ENCODE measurements around the gene PTPRK. TPM values are rescaled to one million over a fixed set of nuclear protein-coding genes. Genes with fewer than 3 reads are reported as not detected.

Gene PTPRK
- total and polyA plus RNA-seq, 2 of the 13 experiments (the other 11 are each of a cell fraction or from before 2014, with no cell fraction given), result 43.6 to 98.3 TPM

DNA sequence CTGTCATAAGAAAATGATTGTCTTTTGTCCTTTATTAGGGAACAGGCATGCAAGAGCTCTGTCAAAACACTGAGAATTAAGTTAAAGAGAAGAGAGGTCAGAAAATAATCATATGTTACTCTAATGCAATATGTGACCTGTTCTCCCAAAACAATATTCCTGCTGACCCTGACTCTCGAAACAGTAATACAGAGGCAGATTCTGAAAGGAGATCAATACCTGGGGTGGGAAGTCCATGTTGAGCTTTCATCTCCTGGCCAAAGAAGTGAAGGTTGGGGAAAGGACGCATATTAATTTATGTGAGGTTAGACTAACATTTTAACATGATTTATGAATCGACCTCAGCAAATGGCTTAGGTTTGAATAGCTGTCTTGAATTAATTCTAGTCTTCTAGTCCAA lies 243.0 kb downstream of the PTPRK start:
- no peaks in the 10 kb centered on the region for H3K9me3 ChIP-seq (ENCODE audit: low read length)
- intact Hi-C loops (cut with micrococcal nuclease; ENCODE audit: unreplicated experiment), result no loop called here
- no peak overlapping the region for H3K9ac ChIP-seq (ENCODE audit: insufficient read depth, low read depth, low read length)
- H3K4me3 ChIP-seq (replicated peaks in 1 of 3; ENCODE audit: insufficient read depth in 1 of 3, low read depth in 2 of 3, low read length in 3 of 3), result no peak overlapping the region
- DNase-seq (ENCODE audit: low spot score), result no peak
- H3K27ac ChIP-seq (ENCODE audit: extremely low read length, insufficient read depth, low read length), result peak overlapping the region; percentile 24
- H3K79me2 ChIP-seq (ENCODE audit: insufficient read depth, low read length), result no peaks in the 10 kb centered on the region
- H3K4me2 ChIP-seq (ENCODE audit: low read depth, low read length), result no peak overlapping the region
- peaks cover 24% of the 10 kb centered on the region for H3K4me1 ChIP-seq (ENCODE audit: insufficient read depth, low read length)
- 87% methylated on average over 3 of the region's 3 CpGs for WGBS (ENCODE audit: low lambda C conversion rate)
- H2AFZ ChIP-seq (ENCODE audit: low read length), result no peak overlapping the region
- no TSS peak for BruUV-seq (replicated peaks)
- H4K20me1 ChIP-seq (ENCODE audit: insufficient read depth, low read length), result peaks cover 7% of the 10 kb centered on the region; the same call in 1 of the 2 replicates
- ChIA-PET POLR2A (no interaction called here), CTCF (ENCODE audit: low intra/inter-chr PET ratio, low total read pairs) (no interaction called here)
- no peak for FAIRE-seq
- no peaks in the 10 kb centered on the region for H3K27me3 ChIP-seq (ENCODE audit: control insufficient read depth in 1 of 2, insufficient read depth in 2 of 2, low read length in 2 of 2)
- in situ Hi-C loops (cut with HindIII; ENCODE audit: extremely low pct_ligation_motif_present, low pct_unique_long_range_greater_than_20kb), result no loop called here
- ATAC-seq, result peak; percentile 62
- no peaks in the 10 kb centered on the region for H3K36me3 ChIP-seq (replicated peaks in 1 of 2; ENCODE audit: control insufficient read depth in 1 of 2, insufficient read depth in 2 of 2, low read length in 2 of 2)
- TF ChIP-seq NFYC (CRISPR knock-in tag; IDR thresholded peaks at IDR 0.05) (no peak), EEA1 (CRISPR knock-in tag; IDR thresholded peaks at IDR 0.05; ENCODE audit: borderline replicate concordance) (no peak), MTA1 (CRISPR knock-in tag; IDR thresholded peaks at IDR 0.05; ENCODE audit: borderline replicate concordance) (no peak), SKI (IDR thresholded peaks at IDR 0.05; ENCODE audit: partially characterized antibody) (no peak), ZSCAN12 (CRISPR knock-in tag; IDR thresholded peaks at IDR 0.05) (no peak), MEIS2 (CRISPR knock-in tag; IDR thresholded peaks at IDR 0.05) (no peak), GTF3A (CRISPR knock-in tag; conservative IDR thresholded peaks at IDR 0.05) (no peak), EED (CRISPR knock-in tag; IDR thresholded peaks at IDR 0.05) (no peak), TOPORS (CRISPR knock-in tag; IDR thresholded peaks at IDR 0.05) (no peak), ZNF709 (CRISPR knock-in tag; IDR thresholded peaks at IDR 0.05) (no peak), SNAPC2 (CRISPR knock-in tag; IDR thresholded peaks at IDR 0.05) (no peak), SALL1 (CRISPR knock-in tag; IDR thresholded peaks at IDR 0.05) (peak; percentile 75; the same call in 1 of the 2 replicates), GATAD2A (CRISPR knock-in tag; IDR thresholded peaks at IDR 0.05) (0 out of 2 replicates have a peak, but pooled peaks have one; percentile 35), SPEN (CRISPR knock-in tag; IDR thresholded peaks at IDR 0.05; ENCODE audit: low read depth) (no peak), KAT2B (IDR thresholded peaks at IDR 0.05; ENCODE audit: borderline replicate concordance, low read depth, low read length) (no peak), RBM39 (IDR thresholded peaks at IDR 0.05; ENCODE audit: low read depth, low read length, poor library complexity, severe bottlenecking) (no peak)
- TF ChIP-seq, protein P1, sequence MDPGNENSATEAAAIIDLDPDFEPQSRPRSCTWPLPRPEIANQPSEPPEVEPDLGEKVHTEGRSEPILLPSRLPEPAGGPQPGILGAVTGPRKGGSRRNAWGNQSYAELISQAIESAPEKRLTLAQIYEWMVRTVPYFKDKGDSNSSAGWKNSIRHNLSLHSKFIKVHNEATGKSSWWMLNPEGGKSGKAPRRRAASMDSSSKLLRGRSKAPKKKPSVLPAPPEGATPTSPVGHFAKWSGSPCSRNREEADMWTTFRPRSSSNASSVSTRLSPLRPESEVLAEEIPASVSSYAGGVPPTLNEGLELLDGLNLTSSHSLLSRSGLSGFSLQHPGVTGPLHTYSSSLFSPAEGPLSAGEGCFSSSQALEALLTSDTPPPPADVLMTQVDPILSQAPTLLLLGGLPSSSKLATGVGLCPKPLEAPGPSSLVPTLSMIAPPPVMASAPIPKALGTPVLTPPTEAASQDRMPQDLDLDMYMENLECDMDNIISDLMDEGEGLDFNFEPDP (CRISPR knock-in tag; conservative IDR thresholded peaks at IDR 0.05), result no peak
- TF ChIP-seq, protein P2, sequence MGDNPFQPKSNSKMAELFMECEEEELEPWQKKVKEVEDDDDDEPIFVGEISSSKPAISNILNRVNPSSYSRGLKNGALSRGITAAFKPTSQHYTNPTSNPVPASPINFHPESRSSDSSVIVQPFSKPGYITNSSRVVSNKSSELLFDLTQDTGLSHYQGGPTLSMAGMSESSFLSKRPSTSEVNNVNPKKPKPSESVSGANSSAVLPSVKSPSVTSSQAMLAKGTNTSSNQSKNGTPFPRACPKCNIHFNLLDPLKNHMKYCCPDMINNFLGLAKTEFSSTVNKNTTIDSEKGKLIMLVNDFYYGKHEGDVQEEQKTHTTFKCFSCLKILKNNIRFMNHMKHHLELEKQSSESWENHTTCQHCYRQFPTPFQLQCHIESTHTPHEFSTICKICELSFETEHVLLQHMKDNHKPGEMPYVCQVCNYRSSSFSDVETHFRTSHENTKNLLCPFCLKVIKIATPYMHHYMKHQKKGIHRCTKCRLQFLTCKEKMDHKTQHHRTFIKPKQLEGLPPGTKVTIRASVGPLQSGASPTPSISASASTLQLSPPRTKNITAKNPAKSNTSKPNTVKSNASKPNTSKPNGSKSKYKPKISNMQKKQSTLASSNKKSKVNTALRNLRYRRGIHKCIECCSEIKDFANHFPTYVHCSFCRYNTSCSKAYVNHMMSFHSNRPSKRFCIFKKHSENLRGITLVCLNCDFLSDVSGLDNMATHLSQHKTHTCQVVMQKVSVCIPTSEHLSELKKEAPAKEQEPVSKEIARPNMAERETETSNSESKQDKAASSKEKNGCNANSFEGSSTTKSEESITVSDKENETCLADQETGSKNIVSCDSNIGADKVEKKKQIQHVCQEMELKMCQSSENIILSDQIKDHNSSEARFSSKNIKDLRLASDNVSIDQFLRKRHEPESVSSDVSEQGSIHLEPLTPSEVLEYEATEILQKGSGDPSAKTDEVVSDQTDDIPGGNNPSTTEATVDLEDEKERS (CRISPR knock-in tag; IDR thresholded peaks at IDR 0.05), result no peak
- TF ChIP-seq, protein P3, sequence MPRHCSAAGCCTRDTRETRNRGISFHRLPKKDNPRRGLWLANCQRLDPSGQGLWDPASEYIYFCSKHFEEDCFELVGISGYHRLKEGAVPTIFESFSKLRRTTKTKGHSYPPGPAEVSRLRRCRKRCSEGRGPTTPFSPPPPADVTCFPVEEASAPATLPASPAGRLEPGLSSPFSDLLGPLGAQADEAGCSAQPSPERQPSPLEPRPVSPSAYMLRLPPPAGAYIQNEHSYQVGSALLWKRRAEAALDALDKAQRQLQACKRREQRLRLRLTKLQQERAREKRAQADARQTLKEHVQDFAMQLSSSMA (CRISPR knock-in tag; IDR thresholded peaks at IDR 0.05), result no peak
- TF ChIP-seq, protein P4, sequence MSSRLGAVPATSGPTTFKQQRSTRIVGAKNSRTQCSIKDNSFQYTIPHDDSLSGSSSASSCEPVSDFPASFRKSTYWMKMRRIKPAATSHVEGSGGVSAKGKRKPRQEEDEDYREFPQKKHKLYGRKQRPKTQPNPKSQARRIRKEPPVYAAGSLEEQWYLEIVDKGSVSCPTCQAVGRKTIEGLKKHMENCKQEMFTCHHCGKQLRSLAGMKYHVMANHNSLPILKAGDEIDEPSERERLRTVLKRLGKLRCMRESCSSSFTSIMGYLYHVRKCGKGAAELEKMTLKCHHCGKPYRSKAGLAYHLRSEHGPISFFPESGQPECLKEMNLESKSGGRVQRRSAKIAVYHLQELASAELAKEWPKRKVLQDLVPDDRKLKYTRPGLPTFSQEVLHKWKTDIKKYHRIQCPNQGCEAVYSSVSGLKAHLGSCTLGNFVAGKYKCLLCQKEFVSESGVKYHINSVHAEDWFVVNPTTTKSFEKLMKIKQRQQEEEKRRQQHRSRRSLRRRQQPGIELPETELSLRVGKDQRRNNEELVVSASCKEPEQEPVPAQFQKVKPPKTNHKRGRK (CRISPR knock-in tag; IDR thresholded peaks at IDR 0.05), result no peak

Data from HepG2 (cell line).